Activated CD8-positive, alpha-beta T cell treated with anti-CD3 and anti-CD28 coated beads for 36 hours (primary cell): ENCODE measurements around the gene RPS6KA3. TPM values are rescaled to one million over a fixed set of nuclear protein-coding genes. Genes with fewer than 3 reads are reported as not detected.
A peak's percentile ranks its signal among the peaks of the same experiment; 100 is the strongest.

Experiments used
- ATAC-seq: fragments of 200-7000 bp; cut with Tn5 transposase; one replicate; pipeline ENCODE4 v1.10.0; 2021; ENCODE audit warnings: mild to moderate bottlenecking, moderate library complexity
- CTCF ChIA-PET: fragments of 350-600 bp; sonication (Branson Sonifier 250); formaldehyde crosslinking; loops from one replicate; lab custom pipeline; 2021; ENCODE audit warnings: antibody characterized with exemption; lab: Charles Lee
- POLR2A ChIA-PET: fragments of 350-600 bp; sonication (Branson Sonifier 250); formaldehyde crosslinking; loops from one replicate; lab custom pipeline; 2021; ENCODE audit warnings: antibody characterized with exemption; lab: Charles Lee
- DNase-seq: peaks from one replicate; pipeline ENCODE4 v3.0.0-alpha.2; 2020
- H3K27ac Mint-ChIP-seq: one replicate; pipeline ENCODE4 v1.8.0; 2021; ENCODE audit warnings: mild to moderate bottlenecking, mixed read lengths
- H3K27me3 Mint-ChIP-seq: one replicate; pipeline ENCODE4 v1.8.0; 2021; ENCODE audit warnings: mixed read lengths
- H3K36me3 Mint-ChIP-seq: one replicate; pipeline ENCODE4 v1.8.0; 2021; ENCODE audit warnings: low read depth, mixed read lengths
- H3K4me1 Mint-ChIP-seq: one replicate; pipeline ENCODE4 v1.8.0; 2021; ENCODE audit warnings: low read depth, mixed read lengths
- H3K4me3 Mint-ChIP-seq: one replicate; pipeline ENCODE4 v1.8.0; 2021; ENCODE audit warnings: mild to moderate bottlenecking, moderate library complexity, mixed read lengths
- H3K9me3 Mint-ChIP-seq: one replicate; pipeline ENCODE4 v1.8.0; 2021; ENCODE audit warnings: mixed read lengths
- CTCF ChIP-seq: fragments of 200-600 bp; IDR thresholded peaks from one replicate; pipeline ENCODE4 v1.8.0; 2022; ENCODE audit warnings: antibody characterized with exemption, mild to moderate bottlenecking
- intact Hi-C: fragments of 100-400 bp; cut with micrococcal nuclease; formaldehyde crosslinking; loops from one replicate; pipeline ENCODE4 v1.10.0; 2022
- total RNA-seq, 2 experiments: library from RNA; stranded (reverse); gene quantifications; one replicate each; pipeline ENCODE4 v1.2.3, GENCODE V29; 2021

Gene RPS6KA3
- total RNA-seq, 2 experiments from 2014 or later: 52.6 to 56.9 TPM

- DNase-seq (no peak), ATAC-seq (no peak)
- no peak overlapping the region for H3K27ac Mint-ChIP-seq
- no peak for TF ChIP-seq CTCF
- intact Hi-C loops: loop anchor here (10.0 kb wide), 1 partner anchor 107 kb away; no protein-coding TSS in a partner anchor
- ChIA-PET CTCF (no interaction called here), POLR2A (no interaction called here)
- peaks cover 20% of the 10 kb centered on the region for H3K36me3 Mint-ChIP-seq
- H3K9me3 Mint-ChIP-seq: no peaks in the 10 kb centered on the region
- H3K27me3 Mint-ChIP-seq: no peaks in the 10 kb centered on the region
- H3K4me3 Mint-ChIP-seq: no peak overlapping the region
- H3K4me1 Mint-ChIP-seq: peaks cover 17% of the 10 kb centered on the region
Observed at GRCh38 chrX:20147561-20147960, 119.1 kb downstream of the RPS6KA3 start.

- H3K36me3 Mint-ChIP-seq: peaks cover 15% of the 10 kb centered on the region
- H3K27me3 Mint-ChIP-seq: no peaks in the 10 kb centered on the region
- ATAC-seq: no peak
- intact Hi-C loops: loop anchor here (10.0 kb wide), 1 partner anchor 110 kb away; no protein-coding TSS in a partner anchor
- no peaks in the 10 kb centered on the region for H3K9me3 Mint-ChIP-seq
- no peak for TF ChIP-seq CTCF
- H3K4me1 Mint-ChIP-seq: peaks cover 22% of the 10 kb centered on the region
- ChIA-PET CTCF (no interaction called here), POLR2A (no interaction called here)
- H3K4me3 Mint-ChIP-seq: no peak overlapping the region
- peak overlapping the region; percentile 40 for H3K27ac Mint-ChIP-seq
- DNase-seq: peak; percentile 21
Observed at GRCh38 chrX:20144491-20144890, 122.2 kb downstream of the RPS6KA3 start.

DNA sequence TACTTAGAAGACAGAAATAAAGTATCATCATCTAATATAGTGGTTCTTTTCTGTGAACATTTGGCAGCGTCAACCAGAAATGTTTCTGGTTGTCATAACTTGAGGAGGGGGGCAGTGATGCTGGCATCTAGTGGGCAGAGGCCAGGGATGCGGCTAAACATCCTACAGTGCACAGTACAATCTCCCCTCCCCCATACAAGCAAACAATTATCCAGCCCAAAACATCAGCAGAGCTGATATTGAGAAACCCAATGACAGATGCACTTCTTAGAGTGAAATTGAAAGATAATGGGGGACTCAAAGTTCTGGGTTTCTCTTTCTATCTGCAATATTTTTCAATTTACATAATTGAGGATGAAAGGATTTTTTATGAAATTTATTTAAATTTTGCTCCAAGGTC is 123.1 kb downstream of the RPS6KA3 start:
- ATAC-seq: no peak
- ChIA-PET POLR2A (interaction anchor here (0.6 to 1.4 kb wide), 2 partner anchors 10 to 38 kb away, joined by 3 to 5 read pairs; no protein-coding TSS in a partner anchor), CTCF (no interaction called here)
- peaks cover 16% of the 10 kb centered on the region for H3K36me3 Mint-ChIP-seq
- H3K9me3 Mint-ChIP-seq: no peaks in the 10 kb centered on the region
- H3K4me3 Mint-ChIP-seq: no peak overlapping the region
- intact Hi-C loops: loop anchor here (10.0 kb wide), 1 partner anchor 111 kb away; no protein-coding TSS in a partner anchor
- H3K27ac Mint-ChIP-seq: no peak overlapping the region
- H3K27me3 Mint-ChIP-seq: no peaks in the 10 kb centered on the region
- TF ChIP-seq CTCF: no peak
- DNase-seq: no peak
- peaks cover 28% of the 10 kb centered on the region for H3K4me1 Mint-ChIP-seq

DNA sequence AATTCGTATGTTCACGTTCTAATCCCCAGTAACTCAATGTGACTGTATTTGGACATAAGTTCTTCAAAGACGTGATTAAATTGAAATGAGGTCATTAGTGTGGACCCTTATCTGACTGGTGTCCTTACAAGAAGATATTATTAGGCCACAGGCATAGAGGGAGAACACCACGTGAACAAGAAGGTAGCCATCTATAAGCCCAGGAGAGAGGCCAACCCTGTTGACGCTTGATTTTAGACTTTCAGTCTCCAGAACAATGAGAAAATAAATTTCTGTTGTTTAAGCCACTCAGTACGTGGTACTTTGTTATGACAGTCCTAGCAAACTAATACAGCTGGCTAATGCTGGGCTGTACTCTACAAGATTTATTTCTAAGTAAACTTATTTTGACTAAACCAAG is 123.6 kb downstream of the RPS6KA3 start:
- ChIA-PET POLR2A (interaction anchor here (0.6 to 1.4 kb wide), 2 partner anchors 11 to 38 kb away, joined by 3 to 5 read pairs; no protein-coding TSS in a partner anchor), CTCF (no interaction called here)
- ATAC-seq (no peak), DNase-seq (no peak)
- Mint-ChIP-seq H3K36me3 (peaks cover 16% of the 10 kb centered on the region), H3K27ac (peak overlapping the region; percentile 47), H3K4me1 (peaks cover 28% of the 10 kb centered on the region), H3K4me3 (peak overlapping the region; percentile 67), H3K9me3 (no peaks in the 10 kb centered on the region), H3K27me3 (no peaks in the 10 kb centered on the region)
- TF ChIP-seq CTCF: no peak
- intact Hi-C loops: loop anchor here (10.0 kb wide), 1 partner anchor 112 kb away; no protein-coding TSS in a partner anchor

- peak within 1 kb of the TSS; percentile 90 for H3K27ac Mint-ChIP-seq
- DNase-seq: peak; percentile 97
- no peaks in the 10 kb centered on the region for H3K27me3 Mint-ChIP-seq
- peaks cover 23% of the 10 kb centered on the region for H3K36me3 Mint-ChIP-seq
- ChIA-PET POLR2A (interaction anchor here (0.6 to 2.1 kb wide), 9 partner anchors 9 to 277 kb away, joined by 3 to 7 read pairs (median 4); no protein-coding TSS in a partner anchor), CTCF (no interaction called here)
- peak; percentile 99 for ATAC-seq
- peaks cover 36% of the 10 kb centered on the region for H3K4me1 Mint-ChIP-seq
- no peak for TF ChIP-seq CTCF
- intact Hi-C loops: loop anchor here (10.0 kb wide), 1 partner anchor 113 kb away; no protein-coding TSS in a partner anchor
- H3K9me3 Mint-ChIP-seq: no peaks in the 10 kb centered on the region
- peak within 1 kb of the TSS; percentile 81 for H3K4me3 Mint-ChIP-seq
Observed at GRCh38 chrX:20141281-20142220, 125.2 kb downstream of the RPS6KA3 start, which contains the start of gene EIF1AX. Gene EIF1AX (minus strand): TSS chrX:20141838. CDS start chrX:20141640, 198 bp downstream.
